HuH-7 (cell line): ENCODE results near the gene ZNF718.
"Not testable (repeated sequence)": the region's sequence is repeated elsewhere in the genome, so short reads cannot be mapped to it uniquely, and the experiment has no call there.

Source experiments
- DNase-seq: peaks from one replicate; pipeline ENCODE4 v3.0.0; 2011; ENCODE audit warnings: low spot score

ZNF718 gene

DNA sequence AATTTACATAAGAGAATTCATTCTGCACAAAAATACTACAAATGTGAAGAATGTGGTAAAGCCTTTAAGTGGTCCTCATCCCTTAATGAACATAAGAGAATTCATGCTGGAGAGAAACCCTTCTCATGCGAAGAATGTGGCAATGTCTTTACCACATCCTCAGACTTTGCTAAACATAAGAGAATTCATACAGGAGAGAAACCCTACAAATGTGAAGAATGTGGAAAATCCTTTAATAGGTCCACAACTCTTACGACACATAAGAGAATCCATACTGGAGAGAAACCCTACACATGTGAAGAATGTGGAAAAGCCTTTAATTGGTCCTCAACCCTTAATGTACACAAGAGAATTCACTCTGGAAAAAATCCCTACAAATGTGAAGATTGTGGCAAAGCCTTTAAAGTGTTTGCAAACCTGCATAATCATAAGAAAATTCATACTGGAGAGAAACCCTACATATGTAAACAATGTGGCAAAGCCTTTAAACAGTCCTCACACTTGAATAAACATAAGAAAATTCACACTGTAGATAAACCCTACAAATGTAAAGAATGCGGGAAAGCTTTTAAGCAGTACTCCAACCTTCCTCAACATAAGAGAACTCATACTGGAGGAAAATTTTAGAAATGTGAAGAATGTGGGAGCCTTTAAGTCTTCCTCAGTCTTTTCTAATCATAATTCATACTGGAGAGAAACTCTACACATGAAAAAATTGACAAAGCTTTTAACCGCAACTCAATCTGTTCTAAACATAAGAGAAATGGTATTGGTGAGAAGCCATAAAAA, 37.4 kb downstream of the ZNF718 start:
- DNase-seq, result no peak

DNA sequence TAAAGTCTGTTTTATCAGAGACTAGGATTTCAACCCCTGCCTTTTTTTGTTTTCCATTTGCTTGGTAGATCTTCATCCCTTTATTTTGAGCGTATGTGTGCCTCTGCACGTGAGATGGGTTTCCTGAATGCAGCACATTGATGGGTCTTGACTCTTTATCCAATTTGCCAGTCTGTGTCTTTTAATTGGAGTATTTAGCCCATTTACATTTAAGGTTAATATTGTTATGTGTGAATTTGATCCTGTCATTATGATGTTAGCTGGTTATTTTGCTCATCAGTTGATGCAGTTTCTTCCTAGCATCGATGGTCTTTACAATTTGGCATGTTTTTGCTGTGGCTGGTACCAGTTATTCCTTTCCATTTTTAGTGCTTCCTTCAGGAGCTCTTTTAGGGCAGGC, 45.3 kb downstream of the ZNF718 start:
- not testable (repeated sequence) for DNase-seq

DNA sequence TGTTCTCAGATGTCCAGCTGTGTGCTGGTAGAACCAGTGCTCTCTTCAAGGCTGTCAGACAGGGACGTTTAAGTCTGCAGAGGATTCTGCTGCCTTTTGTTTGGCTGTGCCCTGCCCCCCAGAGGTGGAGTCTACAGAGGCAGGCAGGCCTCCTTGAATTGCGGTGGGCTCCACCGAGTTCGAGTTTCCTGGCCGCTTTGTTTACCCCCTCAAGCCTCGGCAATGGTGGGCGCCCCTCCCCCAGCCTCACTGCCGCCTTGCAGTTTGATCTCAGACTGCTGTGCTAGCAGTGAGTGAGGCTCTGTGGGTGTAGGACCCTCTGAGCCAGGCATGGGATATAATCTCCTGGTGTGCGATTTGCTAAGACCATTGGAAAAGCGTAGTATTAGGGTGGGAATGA, 47.0 kb downstream of the ZNF718 start:
- DNase-seq, result not testable (repeated sequence)

DNA sequence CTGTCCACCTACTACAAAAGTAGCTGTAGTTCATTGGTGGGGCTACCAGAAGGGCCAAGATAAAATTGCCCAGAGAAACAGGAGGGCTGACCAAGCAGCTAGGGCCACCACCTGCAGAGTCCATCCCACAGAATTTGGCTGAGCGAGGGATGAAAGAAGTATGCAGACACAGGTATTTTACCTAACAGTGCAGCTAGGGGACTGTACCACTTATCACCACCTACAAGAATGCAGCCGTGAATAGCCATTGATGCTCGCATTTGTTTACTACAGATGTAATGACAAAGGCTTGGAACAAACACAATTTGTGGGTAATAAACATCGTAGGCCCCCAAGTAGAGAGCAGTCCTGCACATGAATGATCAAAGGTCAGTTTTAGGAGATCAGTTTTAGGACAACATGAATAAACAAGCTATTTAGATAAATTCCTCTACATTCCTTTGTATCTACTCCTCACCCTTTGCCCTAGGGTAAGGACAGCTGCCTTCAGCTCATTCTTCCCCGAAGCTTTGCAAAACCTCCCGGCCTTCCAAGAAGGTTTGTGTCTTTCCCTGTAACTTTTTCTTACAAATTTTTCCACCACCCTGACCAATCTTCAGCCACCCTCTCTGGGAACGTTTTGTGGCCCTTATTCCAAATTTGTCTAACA, 49.5 kb downstream of the ZNF718 start:
- no peak for DNase-seq

DNA sequence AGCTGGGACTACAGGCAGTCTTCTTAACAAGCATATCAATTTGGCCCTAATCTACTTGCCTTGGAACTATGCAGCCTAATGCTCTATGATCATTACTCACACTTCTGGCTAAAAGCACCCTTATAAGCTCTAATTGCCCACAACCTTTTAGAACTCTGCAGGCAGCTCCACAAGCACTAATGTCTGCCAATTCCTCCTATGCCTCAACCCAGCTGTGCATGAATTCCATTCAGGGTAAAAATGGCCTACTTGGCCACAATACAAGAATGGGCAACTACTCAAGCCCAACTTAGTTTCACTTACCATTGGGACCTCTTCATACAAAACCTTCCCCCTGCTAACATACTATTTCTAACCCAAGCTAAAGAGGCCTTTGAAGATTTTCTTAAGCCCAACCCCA, 51.7 kb downstream of the ZNF718 start:
- no peak for DNase-seq

DNA sequence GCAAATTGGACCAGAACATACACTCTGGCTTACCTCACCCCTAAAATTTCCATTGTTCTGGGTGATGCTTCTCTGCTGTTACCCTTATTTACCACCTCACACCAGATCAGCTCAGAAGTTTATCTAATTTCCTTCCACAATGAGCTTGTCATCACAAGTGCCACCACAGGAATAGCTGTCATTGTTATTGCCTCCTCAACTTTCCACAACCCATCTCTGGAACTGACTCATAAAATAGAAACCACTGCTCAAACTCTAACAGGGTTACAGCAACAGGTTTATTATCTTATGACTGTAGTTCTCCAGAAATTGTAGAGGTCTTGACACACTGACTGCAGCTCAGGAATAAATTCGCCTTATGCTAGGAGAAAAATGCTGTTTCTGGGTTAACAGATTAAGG, 52.7 kb downstream of the ZNF718 start:
- no peak for DNase-seq

DNA sequence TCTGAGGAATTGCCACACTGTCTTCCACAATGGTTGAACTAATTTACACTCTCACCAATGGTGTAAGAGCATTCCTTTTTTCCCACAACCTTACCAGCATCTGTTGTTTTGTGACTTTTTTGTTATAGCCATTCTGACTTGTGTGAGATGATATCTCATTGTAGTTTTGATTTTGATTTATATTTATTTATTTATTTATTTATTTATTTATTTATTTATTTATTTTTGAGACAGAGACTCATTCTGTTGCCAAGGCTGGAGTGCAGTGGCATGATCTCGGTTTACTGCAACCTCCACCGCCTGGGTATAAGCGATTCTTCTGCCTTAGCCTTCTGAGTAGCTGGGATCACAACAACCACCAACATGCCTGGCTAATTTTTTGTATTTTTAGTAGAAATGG, 57.9 kb downstream of the ZNF718 start:
- DNase-seq, result not testable (repeated sequence)

DNA sequence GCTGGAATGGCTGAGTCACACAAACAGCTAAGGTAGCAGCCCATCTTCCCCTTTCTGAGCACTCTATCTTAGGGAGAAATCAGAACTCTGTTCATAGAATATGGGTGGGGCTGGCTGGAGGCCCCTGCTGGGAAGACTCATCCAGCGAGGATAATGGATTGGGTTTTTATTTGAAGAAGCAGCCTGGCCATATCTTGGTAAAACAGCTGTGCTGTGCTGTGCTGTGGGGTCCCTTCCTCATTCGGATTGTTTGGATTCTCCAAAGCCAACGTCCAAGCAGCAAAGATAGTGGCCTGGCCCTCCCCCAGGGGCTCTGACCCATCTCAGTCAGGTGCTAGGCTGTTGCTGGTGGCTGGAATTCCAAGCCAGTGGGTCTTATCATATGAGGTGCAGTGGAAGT, 63.8 kb downstream of the ZNF718 start:
- no peak for DNase-seq

DNA sequence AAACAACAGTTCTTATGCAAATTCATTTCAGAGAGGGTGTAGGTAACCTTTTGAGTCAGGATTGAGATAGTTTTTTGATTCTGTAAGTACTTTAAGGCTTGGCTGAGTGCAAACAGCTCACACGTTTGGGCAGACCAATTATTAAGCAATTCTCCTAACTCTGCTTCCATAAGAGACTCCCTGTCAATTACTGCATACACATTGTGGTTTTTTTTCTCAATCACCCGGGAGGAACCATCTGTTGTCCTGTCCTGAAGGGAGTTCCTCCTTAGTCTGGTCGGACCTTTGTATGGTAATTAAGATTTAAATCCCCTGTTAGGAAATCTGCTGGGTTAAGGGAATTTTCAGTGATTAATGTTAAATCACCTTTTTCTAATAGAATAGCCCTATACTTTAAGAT, 70.9 kb downstream of the ZNF718 start:
- DNase-seq, result not testable (repeated sequence)

DNA sequence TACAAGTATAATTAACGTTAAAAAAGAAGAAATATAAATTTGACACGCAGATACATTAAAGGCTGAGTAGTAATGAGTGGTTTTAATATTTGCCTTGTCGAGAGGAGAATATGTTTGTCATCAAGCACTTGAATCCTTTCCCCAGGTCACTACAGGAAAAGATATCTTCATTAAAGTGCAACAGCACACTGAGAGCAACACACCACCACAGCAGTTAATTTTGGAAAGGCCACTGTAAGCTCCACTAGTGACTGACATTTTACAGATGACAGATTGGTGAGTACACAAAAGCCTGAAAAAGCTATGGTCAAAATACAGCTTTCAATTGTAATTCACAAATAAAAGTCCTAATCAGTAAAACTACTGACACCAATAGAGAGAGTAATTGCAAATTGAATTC, 76.6 kb downstream of the ZNF718 start:
- no peak for DNase-seq

DNA sequence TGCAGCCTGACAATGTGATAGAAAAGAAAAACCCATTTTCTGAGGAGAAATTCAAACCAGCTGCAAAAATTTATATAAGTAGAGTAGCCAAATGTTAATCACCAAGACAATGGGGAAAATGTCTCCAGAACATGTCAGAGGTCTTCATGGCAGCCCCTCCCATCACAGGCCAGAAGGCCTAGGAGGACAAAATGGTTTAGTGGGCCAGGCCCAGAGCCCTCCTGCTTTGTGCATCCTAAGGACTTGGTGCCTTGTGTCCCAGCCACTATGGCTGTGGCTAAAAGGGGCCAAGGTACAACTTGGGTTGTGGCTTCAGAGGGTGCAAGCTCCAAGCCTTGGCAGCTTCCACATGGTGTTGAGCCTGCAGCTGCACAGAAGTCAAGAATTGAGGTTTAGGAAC, 78.5 kb downstream of the ZNF718 start:
- DNase-seq, result not testable (repeated sequence)

DNA sequence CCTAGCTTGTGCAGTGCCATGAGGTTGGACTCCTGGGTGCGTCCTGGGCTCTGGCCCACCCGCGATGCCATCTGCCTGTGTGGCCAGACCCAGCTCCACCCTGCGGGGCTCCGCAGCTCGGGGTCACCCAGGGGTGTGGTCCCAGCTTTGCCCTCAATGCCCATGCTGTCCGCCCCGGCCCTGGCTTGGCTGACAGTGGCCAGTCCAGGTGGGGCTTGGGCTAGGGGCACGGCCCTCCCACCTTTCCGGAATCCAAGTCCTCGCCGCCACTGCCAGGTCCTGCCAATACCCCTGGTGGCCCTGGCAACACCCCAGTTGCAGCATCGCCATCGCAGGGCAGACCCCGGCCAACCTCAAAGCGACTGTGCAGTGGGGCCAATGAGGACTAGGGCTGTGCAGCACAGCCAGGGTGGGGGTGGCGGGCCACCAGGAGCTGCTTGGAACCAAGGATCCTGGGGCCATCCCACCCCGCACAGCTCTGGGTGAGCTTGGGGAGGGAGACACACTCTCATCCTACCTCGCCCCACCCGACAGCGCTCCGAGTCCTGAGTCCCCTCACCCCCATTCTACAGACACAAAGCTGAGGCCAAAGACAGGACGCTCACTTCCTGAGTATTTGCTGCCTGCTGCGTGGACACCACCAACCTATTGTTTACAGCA, 80.9 kb downstream of the ZNF718 start:
- DNase-seq, result no peak

DNA sequence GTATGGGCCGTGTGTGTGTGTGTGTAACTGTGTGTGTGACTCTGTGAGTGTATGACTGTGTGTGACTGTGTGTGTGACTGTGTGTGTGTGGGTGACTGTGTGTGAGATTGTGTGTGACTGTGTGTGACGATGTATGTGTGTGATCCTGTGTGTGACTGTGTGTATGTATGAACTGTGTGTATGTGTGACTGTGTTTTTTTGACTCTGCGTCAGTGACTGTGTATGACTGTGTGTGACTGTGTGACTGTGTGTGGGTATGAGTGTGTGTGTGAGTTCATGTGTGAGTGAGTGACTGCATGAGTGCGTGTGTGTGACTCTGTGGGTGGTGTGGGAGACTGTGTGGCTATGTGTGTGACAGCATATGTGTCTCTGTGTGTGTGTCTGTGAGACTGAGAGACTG, 81.8 kb downstream of the ZNF718 start:
- DNase-seq, result no peak

DNA sequence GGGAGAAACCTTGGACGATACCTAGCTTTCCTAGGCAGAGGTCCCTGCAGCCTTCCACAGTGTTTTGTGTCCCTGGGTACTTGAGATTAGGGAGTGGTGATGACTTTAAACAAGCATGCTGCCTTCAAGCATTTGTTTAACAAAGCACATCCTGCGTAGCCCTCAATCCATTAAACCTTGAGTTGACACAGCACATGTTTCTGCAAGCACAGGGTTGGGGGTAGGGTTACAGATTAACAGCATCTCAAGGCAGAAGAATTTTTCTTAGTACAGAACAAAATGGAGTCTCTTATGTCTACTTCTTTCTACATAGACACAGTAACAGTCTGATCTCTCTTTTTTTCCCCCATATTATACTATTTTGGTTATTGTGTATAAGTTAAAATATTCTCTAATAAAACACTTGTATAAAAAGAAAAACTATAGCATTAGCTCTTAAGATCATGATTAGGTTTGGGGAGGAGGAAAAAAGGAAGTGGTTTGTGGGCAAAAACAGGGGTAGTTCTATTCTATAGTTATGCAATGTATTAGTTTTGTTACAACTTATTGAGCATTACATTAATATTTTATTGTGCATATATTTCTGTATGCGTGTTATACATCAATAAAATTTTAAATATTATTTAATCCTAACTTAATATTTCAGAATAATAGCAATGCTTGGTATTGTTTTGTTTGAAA, 84.3 kb downstream of the ZNF718 start:
- DNase-seq, result not testable (repeated sequence)

DNA sequence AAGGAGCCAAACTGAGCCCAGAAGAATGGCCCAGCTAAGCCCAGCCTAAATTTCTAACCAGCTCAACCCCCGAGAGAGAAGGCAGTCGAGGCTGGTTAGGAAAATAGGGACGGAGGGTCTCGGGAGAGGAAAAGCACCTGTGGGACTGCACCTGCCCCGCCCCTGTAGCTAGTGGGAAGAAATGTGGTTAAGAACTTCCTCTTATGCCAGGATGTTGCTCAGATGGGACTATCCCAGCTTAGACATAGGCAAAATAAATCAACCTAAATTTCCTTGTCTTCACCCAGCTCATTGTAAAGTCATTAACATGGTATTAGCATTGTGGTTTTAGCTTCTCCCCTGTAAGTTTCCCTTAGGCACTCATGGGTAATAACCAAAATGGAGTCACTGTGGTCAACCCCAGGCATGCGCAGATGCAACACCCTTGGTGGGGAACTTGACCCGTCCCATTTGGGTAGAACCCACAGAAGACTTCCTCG, 86.8 kb downstream of the ZNF718 start:
- DNase-seq, result no peak

DNA sequence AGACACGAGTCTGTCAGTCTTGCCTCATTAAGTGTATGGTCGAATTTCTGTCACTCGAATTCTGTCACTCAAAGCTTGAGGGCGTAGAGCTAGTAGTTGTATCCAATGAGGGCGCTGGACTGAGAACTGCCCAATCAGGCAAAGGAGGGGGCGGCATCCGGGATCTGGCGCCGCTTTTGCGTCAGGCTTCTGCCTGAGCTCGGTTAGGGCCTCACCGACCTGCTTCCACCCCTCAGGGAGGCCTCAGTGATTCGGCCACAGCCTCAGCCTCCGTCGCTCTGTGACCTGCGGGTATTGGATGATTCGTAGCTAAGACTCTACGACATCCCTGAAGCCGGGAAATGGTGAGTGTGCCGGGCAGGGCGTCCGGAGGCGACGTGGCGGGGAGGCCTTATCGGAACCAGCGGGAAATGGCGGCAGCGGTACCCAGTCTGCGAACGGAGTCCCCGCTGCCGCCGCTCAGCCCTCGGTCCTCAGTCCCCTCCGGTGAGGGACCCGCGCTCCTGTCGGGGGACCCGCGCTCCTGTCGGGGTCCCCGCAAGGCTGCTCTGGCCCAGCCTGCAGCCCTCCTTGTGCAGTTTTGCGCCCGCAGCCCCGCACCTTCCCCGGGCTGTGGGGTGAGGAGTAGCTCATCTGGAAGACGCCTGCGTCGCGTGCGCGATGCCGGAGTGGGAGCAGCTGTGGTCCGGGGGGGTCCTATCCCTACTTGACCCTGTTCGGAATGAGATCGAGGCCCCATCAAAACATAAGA, 88.3 kb downstream of the ZNF718 start:
- DNase-seq, result no peak

DNA sequence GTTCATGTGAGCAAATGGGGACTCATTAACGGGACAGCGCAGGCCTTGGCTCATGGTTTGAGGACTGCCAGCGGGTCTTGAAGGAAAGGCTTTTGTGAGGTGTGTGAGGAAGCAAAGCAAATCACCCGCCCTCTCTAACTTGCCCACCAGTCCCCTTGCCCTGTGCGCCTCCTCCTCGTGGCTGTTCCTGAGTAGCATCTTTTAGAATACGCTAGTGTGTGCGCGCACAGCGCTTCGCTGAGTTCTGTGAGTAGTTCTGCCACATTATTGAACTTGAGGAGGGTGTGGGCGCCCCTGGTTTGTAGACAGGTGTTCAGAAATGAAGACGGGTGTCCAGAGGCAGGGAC, 88.9 kb downstream of the ZNF718 start:
- DNase-seq, result not testable (repeated sequence)
